K562 (cell line): ENCODE data around the gene HS6ST1. TPM values are rescaled to one million over a fixed set of nuclear protein-coding genes. Genes with fewer than 3 reads are reported as not detected.

ENCODE experiments used
- BACH1 ChIP-seq: fragments of 200-800 bp; sonication (Bioruptor generic); IDR thresholded peaks from 2 replicates; pipeline ENCODE4 v1.6.1; 2016; ENCODE audit warnings: missing genetic modification characterization, missing compliant biosample characterization
- BRCA1 ChIP-seq, 2 experiments: fragments of 450-650 bp in 1 of 2; sonication (generic) in 1 of 2; formaldehyde crosslinking in 1 of 2; IDR thresholded peaks; 2 replicates each; pipeline versions ENCODE4 v1.5.0 to v1.6.1; 2017 to 2020; ENCODE audit warnings: mild to moderate bottlenecking in 1 of 2, missing genetic modification reagents in 1 of 2
- CBX3 ChIP-seq, 2 experiments: IDR thresholded peaks; 1 replicate in 1 of 2; 2 replicates in 1 of 2; pipeline ENCODE4 v1.6.1; 2012; ENCODE audit warnings: inconsistent platforms in 2 of 2, low read length in 2 of 2, borderline replicate concordance in 1 of 2, control low read depth in 1 of 2
- HLTF ChIP-seq: fragments of 450-650 bp; IDR thresholded peaks from 2 replicates; pipeline ENCODE4 v1.6.1; 2016
- MIER1 ChIP-seq: fragments of 450-650 bp; IDR thresholded peaks from 2 replicates; pipeline ENCODE4 v1.6.1; 2016; ENCODE audit warnings: antibody characterized with exemption, mild to moderate bottlenecking, low read depth
- NCOR1 ChIP-seq: fragments of 450-650 bp; IDR thresholded peaks from 2 replicates; pipeline ENCODE4 v1.6.1; 2016; ENCODE audit warnings: mild to moderate bottlenecking, moderate library complexity
- NFRKB ChIP-seq: fragments of 450-650 bp; IDR thresholded peaks from 2 replicates; pipeline ENCODE4 v1.6.1; 2016; ENCODE audit warnings: low read depth
- NUFIP1 ChIP-seq: fragments of 450-650 bp; IDR thresholded peaks from 2 replicates; pipeline ENCODE4 v1.6.1; 2018; ENCODE audit not compliant: partially characterized antibody
- PRMT5 ChIP-seq: sonication (generic); formaldehyde crosslinking; IDR thresholded peaks from 2 replicates; pipeline ENCODE4 v1.5.0; 2020; ENCODE audit warnings: missing genetic modification reagents
- RNF219 ChIP-seq: fragments of 250-450 bp; sonication (Bioruptor Pico); IDR thresholded peaks from 2 replicates; pipeline ENCODE4 v1.5.0; 2022; ENCODE audit warnings: mild to moderate bottlenecking
- SIX5 ChIP-seq, 2 experiments: IDR thresholded peaks; 2 replicates each; pipeline ENCODE4 v1.6.1; 2011; ENCODE audit warnings: low read length in 2 of 2, borderline replicate concordance in 1 of 2, low read depth in 1 of 2, mild to moderate bottlenecking in 1 of 2, moderate library complexity in 1 of 2; ENCODE audit not compliant: insufficient read depth in 1 of 2
- SMARCB1 ChIP-seq: IDR thresholded peaks from 2 replicates; pipeline ENCODE4 v1.6.1; 2011; ENCODE audit warnings: improper control_type of control experiment, low read depth; ENCODE audit not compliant: insufficient read length
- U2AF2 ChIP-seq: fragments of 200-400 bp; formaldehyde crosslinking; optimal IDR thresholded peaks from 2 replicates; pipeline ENCODE3; 2017; ENCODE audit warnings: low read depth, mild to moderate bottlenecking, low read length
- ZBTB49 ChIP-seq: sonication (generic); formaldehyde crosslinking; IDR thresholded peaks from 2 replicates; pipeline ENCODE4 v1.8.0; 2022; ENCODE audit warnings: missing genetic modification reagents, mild to moderate bottlenecking, borderline replicate concordance
- ZNF12 ChIP-seq: sonication (generic); formaldehyde crosslinking; IDR thresholded peaks from 2 replicates; pipeline ENCODE4 v1.4.0; 2020; ENCODE audit warnings: mild to moderate bottlenecking, missing genetic modification reagents
- ZNF280B ChIP-seq: fragments of 250-450 bp; sonication (Bioruptor Pico); IDR thresholded peaks from 2 replicates; pipeline ENCODE4 v1.5.1; 2021; ENCODE audit warnings: mild to moderate bottlenecking
- ZNF780A ChIP-seq: fragments of 250-450 bp; sonication (Bioruptor Pico); IDR thresholded peaks from 2 replicates; pipeline ENCODE4 v1.5.0; 2021; ENCODE audit warnings: mild to moderate bottlenecking
- polyA plus RNA-seq, 8 experiments: library from polyadenylated mRNA; depleted of rRNA in 4 of 8; stranded (reverse) in 5 of 8; unstranded in 3 of 8; fragments of >200 nt; fragmentation: Nextera tagmentation in 2 of 8; fragmentation: Illumina TruSeq in 1 of 8; extraction: Ambion mirVana in 2 of 8; extraction: Trizol in 1 of 8; gene quantifications; 2 replicates each; pipeline versions ENCODE4 v1.2.1 to v1.2.3, GENCODE V29; 2011 to 2014; ENCODE audit warnings: inconsistent platforms in 1 of 8, missing spikeins in 1 of 8
- total RNA-seq, 7 experiments: library from RNA; depleted of rRNA in 6 of 7; stranded (reverse); fragments of >200 nt in 6 of 7; fragmentation: Illumina TruSeq in 2 of 7; extraction: Trizol in 2 of 7; gene quantifications; 2 replicates each; pipeline versions ENCODE4 v1.2.1 to v1.2.3, GENCODE V29; 2011 to 2021; ENCODE audit warnings: low replicate concordance in 1 of 7
- TF ChIP-seq, protein P1 (sequence below): fragments of 450-650 bp; formaldehyde crosslinking; IDR thresholded peaks from 2 replicates; pipeline ENCODE4 v1.4.0; 2022; ENCODE audit warnings: missing genetic modification characterization
- TF ChIP-seq, protein P2 (sequence below): fragments of 250-450 bp; sonication (Bioruptor Pico); IDR thresholded peaks from 2 replicates; pipeline ENCODE4 v1.8.0; 2021; ENCODE audit warnings: mild to moderate bottlenecking, moderate library complexity

Gene HS6ST1
- total and polyA plus RNA-seq, 9 of the 15 experiments (the other 6 are each of a cell fraction or from before 2014, with no cell fraction given) = 0.06 to 7.4 (median 3.8) TPM

GRCh38 chr2:128309280-128310093 lies 9.2 kb downstream of the HS6ST1 start (continued):
- no peak for TF ChIP-seq RNF219 (CRISPR knock-in tag)
- TF ChIP-seq, protein P1, sequence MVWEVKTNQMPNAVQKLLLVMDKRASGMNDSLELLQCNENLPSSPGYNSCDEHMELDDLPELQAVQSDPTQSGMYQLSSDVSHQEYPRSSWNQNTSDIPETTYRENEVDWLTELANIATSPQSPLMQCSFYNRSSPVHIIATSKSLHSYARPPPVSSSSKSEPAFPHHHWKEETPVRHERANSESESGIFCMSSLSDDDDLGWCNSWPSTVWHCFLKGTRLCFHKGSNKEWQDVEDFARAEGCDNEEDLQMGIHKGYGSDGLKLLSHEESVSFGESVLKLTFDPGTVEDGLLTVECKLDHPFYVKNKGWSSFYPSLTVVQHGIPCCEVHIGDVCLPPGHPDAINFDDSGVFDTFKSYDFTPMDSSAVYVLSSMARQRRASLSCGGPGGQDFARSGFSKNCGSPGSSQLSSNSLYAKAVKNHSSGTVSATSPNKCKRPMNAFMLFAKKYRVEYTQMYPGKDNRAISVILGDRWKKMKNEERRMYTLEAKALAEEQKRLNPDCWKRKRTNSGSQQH (CRISPR knock-in tag) = no peak
- TF ChIP-seq HLTF = no peak
- no peak for TF ChIP-seq PRMT5 (CRISPR knock-in tag)
- TF ChIP-seq NUFIP1 = no peak
- no peak for TF ChIP-seq ZNF280B (CRISPR knock-in tag)
- no peak for TF ChIP-seq BRCA1 (IDR thresholded peaks at IDR 0.05)
- TF ChIP-seq BRCA1 (CRISPR knock-in tag; IDR thresholded peaks at IDR 0.05) = no peak
- TF ChIP-seq BACH1 (tag) = no peak
- TF ChIP-seq NCOR1 = peak; percentile 84
- TF ChIP-seq SMARCB1 = no peak
- no peak for TF ChIP-seq ZNF12
- no peak for TF ChIP-seq SIX5 (IDR thresholded peaks at IDR 0.05; ENCODE audit: borderline replicate concordance in 1 of 2, insufficient read depth in 1 of 2, low read depth in 1 of 2, low read length in 2 of 2)
- TF ChIP-seq ZNF780A (CRISPR knock-in tag) = no peak
- TF ChIP-seq CBX3 (IDR thresholded peaks at IDR 0.05; ENCODE audit: borderline replicate concordance in 1 of 2, low read length in 2 of 2) = no peak
- TF ChIP-seq U2AF2 = no peak
- TF ChIP-seq MIER1 = no peak
- no peak for TF ChIP-seq NFRKB
- TF ChIP-seq, protein P2, sequence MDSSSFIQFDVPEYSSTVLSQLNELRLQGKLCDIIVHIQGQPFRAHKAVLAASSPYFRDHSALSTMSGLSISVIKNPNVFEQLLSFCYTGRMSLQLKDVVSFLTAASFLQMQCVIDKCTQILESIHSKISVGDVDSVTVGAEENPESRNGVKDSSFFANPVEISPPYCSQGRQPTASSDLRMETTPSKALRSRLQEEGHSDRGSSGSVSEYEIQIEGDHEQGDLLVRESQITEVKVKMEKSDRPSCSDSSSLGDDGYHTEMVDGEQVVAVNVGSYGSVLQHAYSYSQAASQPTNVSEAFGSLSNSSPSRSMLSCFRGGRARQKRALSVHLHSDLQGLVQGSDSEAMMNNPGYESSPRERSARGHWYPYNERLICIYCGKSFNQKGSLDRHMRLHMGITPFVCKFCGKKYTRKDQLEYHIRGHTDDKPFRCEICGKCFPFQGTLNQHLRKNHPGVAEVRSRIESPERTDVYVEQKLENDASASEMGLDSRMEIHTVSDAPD (CRISPR knock-in tag) = no peak
- no peak for TF ChIP-seq ZBTB49
